Measurements from ENCODE around the gene MIEF1.

MIEF1 gene

DNA sequence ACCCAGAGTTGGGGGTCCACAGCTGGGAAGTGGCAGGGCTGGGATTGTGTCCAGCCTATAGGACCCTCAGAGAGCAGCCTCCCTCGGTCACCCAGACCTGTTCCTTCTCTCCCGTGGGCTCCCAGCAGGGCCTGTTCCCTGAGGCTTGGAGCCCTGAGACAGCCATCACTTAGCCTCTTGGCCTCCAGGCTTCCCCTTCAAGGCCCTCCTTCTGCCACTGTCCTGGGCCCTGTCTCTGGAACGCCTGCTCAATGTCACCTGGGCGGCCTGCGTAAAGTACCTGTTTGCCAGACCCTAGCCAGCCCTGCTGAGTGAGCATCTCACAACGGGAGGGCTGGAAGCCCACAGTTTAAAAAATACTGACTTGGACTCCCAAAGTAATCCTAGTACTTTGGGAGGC, 38.8 kb upstream of the MIEF1 start:
- Histone ChIP-seq H3K4me3 (ENCODE audit: low read length) (no peak overlapping the region), H3K23ac (ENCODE audit: low read length) (no peak overlapping the region), H3K4ac (ENCODE audit: low read depth, low read length) (no peak overlapping the region), H2BK120ac (ENCODE audit: low read depth, low read length) (no peak overlapping the region), H3K4me2 (ENCODE audit: low read length) (no peak overlapping the region), H3K36me3 (ENCODE audit: control insufficient read depth, insufficient read depth, low read length) (no peaks in the 10 kb centered on the region), H3K4me1 (ENCODE audit: control insufficient read depth, low read depth, low read length) (peaks cover 2% of the 10 kb centered on the region), H3K79me1 (ENCODE audit: low read length) (peaks cover 4% of the 10 kb centered on the region), H3K18ac (ENCODE audit: low read length) (no peak overlapping the region), H2AK5ac (ENCODE audit: low read length) (no peak overlapping the region), H4K5ac (ENCODE audit: low read length) (no peak overlapping the region), H3K27ac (ENCODE audit: low read depth, low read length) (no peak overlapping the region), H3K56ac (ENCODE audit: low read length) (no peak overlapping the region), H4K8ac (ENCODE audit: low read depth, low read length) (no peak overlapping the region), H3K79me2 (ENCODE audit: control insufficient read depth, insufficient read depth, low read length) (peaks cover 1% of the 10 kb centered on the region), H2BK5ac (ENCODE audit: low read length) (no peak overlapping the region), H3K27me3 (ENCODE audit: insufficient read depth, low read length, poor library complexity) (no peaks in the 10 kb centered on the region), H2BK15ac (replicated peaks; ENCODE audit: low read depth) (no peak overlapping the region), H3K9ac (ENCODE audit: low read length) (no peak overlapping the region)
- WGBS (ENCODE audit: extremely low coverage, insufficient coverage, low lambda C conversion rate) = no CpG with 5 or more reads among the region's 6 CpGs
- DNase-seq = no peak

DNA sequence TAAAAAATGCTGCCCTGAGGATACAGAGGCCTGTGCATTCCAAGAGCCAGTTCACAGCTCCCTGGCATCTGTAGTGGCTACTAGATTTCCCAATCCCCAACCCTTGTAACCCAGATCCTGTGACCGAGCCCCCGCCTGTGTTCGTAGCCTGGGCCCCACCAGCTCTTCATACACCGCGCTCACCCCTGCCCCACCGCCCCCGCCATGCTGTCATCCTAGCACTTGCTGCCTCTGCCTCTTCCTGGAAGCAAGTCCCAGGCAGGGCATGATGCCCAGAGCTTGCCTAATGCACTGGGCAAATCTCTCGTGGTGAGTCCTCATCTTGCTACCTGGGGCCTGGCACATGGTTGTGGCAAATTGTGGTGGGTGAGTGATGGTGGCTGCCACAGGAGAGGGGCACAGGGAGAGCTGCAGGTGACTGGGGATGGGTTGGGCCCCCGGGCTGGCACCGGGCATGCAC, 38.1 kb upstream of the MIEF1 start:
- H3K36me3 ChIP-seq (ENCODE audit: control insufficient read depth, insufficient read depth, low read length) = no peaks in the 10 kb centered on the region
- H3K23ac ChIP-seq (ENCODE audit: low read length) = no peak overlapping the region
- no peak overlapping the region for H3K56ac ChIP-seq (ENCODE audit: low read length)
- H2BK15ac ChIP-seq (replicated peaks; ENCODE audit: low read depth) = no peak overlapping the region
- no peaks in the 10 kb centered on the region for H3K79me2 ChIP-seq (ENCODE audit: control insufficient read depth, insufficient read depth, low read length)
- no peak overlapping the region for H3K9ac ChIP-seq (ENCODE audit: low read length)
- no peak overlapping the region for H3K18ac ChIP-seq (ENCODE audit: low read length)
- H3K79me1 ChIP-seq (ENCODE audit: low read length) = peaks cover 4% of the 10 kb centered on the region
- no peak overlapping the region for H2BK5ac ChIP-seq (ENCODE audit: low read length)
- H4K8ac ChIP-seq (ENCODE audit: low read depth, low read length) = no peak overlapping the region
- H3K27ac ChIP-seq (ENCODE audit: low read depth, low read length) = no peak overlapping the region
- no peak overlapping the region for H3K4me3 ChIP-seq (ENCODE audit: low read length)
- no peaks in the 10 kb centered on the region for H3K27me3 ChIP-seq (ENCODE audit: insufficient read depth, low read length, poor library complexity)
- no peak overlapping the region for H4K5ac ChIP-seq (ENCODE audit: low read length)
- H3K4ac ChIP-seq (ENCODE audit: low read depth, low read length) = no peak overlapping the region
- no CpG with 5 or more reads among the region's 10 CpGs for WGBS (ENCODE audit: extremely low coverage, insufficient coverage, low lambda C conversion rate)
- no peak overlapping the region for H3K4me2 ChIP-seq (ENCODE audit: low read length)
- H3K4me1 ChIP-seq (ENCODE audit: control insufficient read depth, low read depth, low read length) = no peaks in the 10 kb centered on the region
- no peak for DNase-seq
- H2AK5ac ChIP-seq (ENCODE audit: low read length) = no peak overlapping the region
- no peak overlapping the region for H2BK120ac ChIP-seq (ENCODE audit: low read depth, low read length)

DNA sequence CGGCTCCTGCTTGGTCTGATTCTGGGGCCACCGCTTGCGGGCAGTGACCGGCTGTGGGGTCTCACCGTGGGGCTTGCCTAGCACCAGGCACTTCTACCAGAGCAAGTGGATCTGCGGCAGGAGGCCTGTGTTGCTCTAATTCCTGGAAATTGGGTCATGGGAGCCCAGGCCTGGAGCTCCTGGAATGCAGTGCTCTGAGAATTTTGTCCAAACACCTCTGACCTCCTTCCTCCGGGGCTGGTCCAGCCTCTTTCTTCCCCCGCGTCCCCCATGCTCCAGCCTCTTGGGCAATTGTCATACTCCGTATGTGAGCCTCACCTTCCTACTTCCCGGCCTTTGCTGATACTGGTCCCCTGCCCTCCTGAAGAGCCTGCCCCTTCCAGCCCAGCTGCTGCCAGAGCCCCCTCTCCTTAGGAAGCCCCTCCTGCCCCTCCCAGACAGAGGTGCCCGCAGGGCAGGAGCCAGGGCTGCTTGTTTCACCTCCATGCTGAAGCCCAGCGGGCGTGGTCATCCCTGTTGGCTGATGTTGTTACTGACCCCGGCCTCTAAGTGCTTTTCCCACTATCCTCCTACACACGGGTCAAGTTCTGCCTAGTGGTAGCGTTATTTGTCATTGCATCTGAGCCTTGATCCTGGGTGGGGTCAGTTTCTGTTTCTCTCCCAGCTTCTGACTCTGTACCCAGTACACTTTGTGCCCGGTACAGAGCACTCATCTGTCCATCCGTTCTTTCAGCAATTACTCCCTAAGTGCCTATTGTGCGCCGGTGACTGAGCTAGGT, 35.7 kb upstream of the MIEF1 start:
- no peak overlapping the region for H3K27ac ChIP-seq (ENCODE audit: low read depth, low read length)
- no peak overlapping the region for H3K18ac ChIP-seq (ENCODE audit: low read length)
- H3K79me2 ChIP-seq (ENCODE audit: control insufficient read depth, insufficient read depth, low read length) = no peaks in the 10 kb centered on the region
- no peak for DNase-seq
- no peaks in the 10 kb centered on the region for H3K36me3 ChIP-seq (ENCODE audit: control insufficient read depth, insufficient read depth, low read length)
- H3K4ac ChIP-seq (ENCODE audit: low read depth, low read length) = no peak overlapping the region
- H3K23ac ChIP-seq (ENCODE audit: low read length) = no peak overlapping the region
- H4K5ac ChIP-seq (ENCODE audit: low read length) = no peak overlapping the region
- H2BK15ac ChIP-seq (replicated peaks; ENCODE audit: low read depth) = no peak overlapping the region
- H3K4me2 ChIP-seq (ENCODE audit: low read length) = no peak overlapping the region
- H4K8ac ChIP-seq (ENCODE audit: low read depth, low read length) = no peak overlapping the region
- no peak overlapping the region for H2BK120ac ChIP-seq (ENCODE audit: low read depth, low read length)
- no peak overlapping the region for H3K9ac ChIP-seq (ENCODE audit: low read length)
- no CpG with 5 or more reads among the region's 21 CpGs for WGBS (ENCODE audit: extremely low coverage, insufficient coverage, low lambda C conversion rate)
- H3K4me3 ChIP-seq (ENCODE audit: low read length) = no peak overlapping the region
- peaks cover 11% of the 10 kb centered on the region for H3K4me1 ChIP-seq (ENCODE audit: control insufficient read depth, low read depth, low read length)
- H3K27me3 ChIP-seq (ENCODE audit: insufficient read depth, low read length, poor library complexity) = no peaks in the 10 kb centered on the region
- no peak overlapping the region for H2AK5ac ChIP-seq (ENCODE audit: low read length)
- no peak overlapping the region for H2BK5ac ChIP-seq (ENCODE audit: low read length)
- H3K56ac ChIP-seq (ENCODE audit: low read length) = no peak overlapping the region
- H3K79me1 ChIP-seq (ENCODE audit: low read length) = peaks cover 4% of the 10 kb centered on the region

DNA sequence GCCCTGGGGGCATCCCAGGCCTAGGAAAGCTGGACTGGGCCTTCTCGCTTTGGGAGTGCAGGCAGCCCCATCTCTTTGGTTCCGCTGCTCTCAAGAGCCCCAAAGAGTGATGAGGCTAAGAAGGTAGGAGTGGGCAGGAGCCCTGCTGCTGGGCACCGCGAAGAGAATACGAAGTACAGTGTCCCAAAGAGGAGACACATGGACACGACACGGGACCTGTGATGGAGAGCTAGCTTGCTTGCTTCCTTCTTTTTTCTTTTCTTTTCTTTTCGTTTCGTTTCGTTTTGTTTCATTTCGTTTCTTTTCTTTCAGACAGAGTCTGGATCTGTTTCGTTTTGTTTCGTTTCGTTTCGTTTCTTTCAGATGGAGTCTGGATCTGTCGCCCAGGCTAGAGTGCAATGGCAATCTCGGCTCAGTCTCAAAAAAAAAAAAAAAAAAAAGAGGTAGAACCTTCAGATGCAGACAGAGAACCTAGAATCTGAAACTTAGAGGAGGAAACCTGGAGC, 34.6 kb upstream of the MIEF1 start:
- Histone ChIP-seq H3K79me1 (ENCODE audit: low read length) (peaks cover 4% of the 10 kb centered on the region), H3K4me1 (ENCODE audit: control insufficient read depth, low read depth, low read length) (peaks cover 19% of the 10 kb centered on the region), H3K9ac (ENCODE audit: low read length) (no peak overlapping the region), H3K4me3 (ENCODE audit: low read length) (no peak overlapping the region), H3K27ac (ENCODE audit: low read depth, low read length) (no peak overlapping the region), H2BK5ac (ENCODE audit: low read length) (no peak overlapping the region), H3K79me2 (ENCODE audit: control insufficient read depth, insufficient read depth, low read length) (no peaks in the 10 kb centered on the region), H3K23ac (ENCODE audit: low read length) (peak overlapping the region; percentile 6), H4K5ac (ENCODE audit: low read length) (no peak overlapping the region), H3K18ac (ENCODE audit: low read length) (no peak overlapping the region), H2BK120ac (ENCODE audit: low read depth, low read length) (no peak overlapping the region), H4K8ac (ENCODE audit: low read depth, low read length) (no peak overlapping the region), H3K4me2 (ENCODE audit: low read length) (no peak overlapping the region), H3K36me3 (ENCODE audit: control insufficient read depth, insufficient read depth, low read length) (no peaks in the 10 kb centered on the region), H2BK15ac (replicated peaks; ENCODE audit: low read depth) (no peak overlapping the region), H2AK5ac (ENCODE audit: low read length) (no peak overlapping the region), H3K4ac (ENCODE audit: low read depth, low read length) (no peak overlapping the region), H3K56ac (ENCODE audit: low read length) (no peak overlapping the region), H3K27me3 (ENCODE audit: insufficient read depth, low read length, poor library complexity) (no peaks in the 10 kb centered on the region)
- no peak for DNase-seq
- no CpG with 5 or more reads among the region's 17 CpGs for WGBS (ENCODE audit: extremely low coverage, insufficient coverage, low lambda C conversion rate)

DNA sequence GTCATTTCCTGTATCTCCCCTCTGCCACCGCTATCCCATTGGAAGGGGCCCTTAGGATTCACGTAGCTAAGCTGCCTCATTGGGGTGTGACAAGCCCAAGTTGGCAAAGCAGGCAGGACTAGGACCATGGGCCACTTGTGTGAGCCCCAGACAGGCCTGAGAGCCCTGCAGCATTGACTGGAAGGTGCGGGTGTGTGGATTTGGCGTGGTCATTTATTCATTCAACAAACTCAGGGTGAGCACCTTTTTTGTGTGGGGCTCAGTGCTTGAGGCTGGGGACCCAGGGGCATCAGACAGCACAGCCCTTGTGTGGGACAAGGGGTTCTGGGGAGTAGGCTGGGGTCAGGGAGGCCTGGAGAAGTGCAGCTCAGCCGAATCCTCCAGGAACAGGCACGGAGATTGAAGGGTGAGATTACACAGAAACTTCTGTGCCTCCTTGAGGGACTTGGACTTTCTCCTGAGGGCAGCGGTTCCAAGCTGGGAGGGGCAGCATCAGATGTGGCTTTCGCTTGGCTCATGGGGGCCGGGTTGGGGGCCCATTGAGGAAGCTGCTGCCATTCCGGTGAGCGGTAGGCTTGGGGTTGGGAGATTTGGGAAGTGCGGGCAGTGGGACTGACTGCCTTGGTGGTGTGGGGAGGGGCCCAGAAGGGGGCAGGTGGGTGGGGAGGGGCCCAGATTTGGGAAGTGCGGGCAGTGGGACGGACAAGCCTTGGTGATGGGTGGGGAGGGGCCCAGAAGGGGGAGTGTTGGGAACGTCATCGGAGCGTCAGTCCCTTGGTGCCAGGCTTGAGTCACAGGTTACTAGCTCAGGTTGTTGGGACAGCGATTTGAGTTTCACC, 33.4 kb upstream of the MIEF1 start:
- Histone ChIP-seq H2BK15ac (replicated peaks; ENCODE audit: low read depth) (no peak overlapping the region), H3K4me1 (ENCODE audit: control insufficient read depth, low read depth, low read length) (peaks cover 25% of the 10 kb centered on the region), H3K23ac (ENCODE audit: low read length) (no peak overlapping the region), H3K4ac (ENCODE audit: low read depth, low read length) (no peak overlapping the region), H3K9ac (ENCODE audit: low read length) (no peak overlapping the region), H3K4me3 (ENCODE audit: low read length) (no peak overlapping the region), H3K79me1 (ENCODE audit: low read length) (peaks cover 2% of the 10 kb centered on the region), H3K18ac (ENCODE audit: low read length) (no peak overlapping the region), H3K27ac (ENCODE audit: low read depth, low read length) (no peak overlapping the region), H3K56ac (ENCODE audit: low read length) (no peak overlapping the region), H2BK120ac (ENCODE audit: low read depth, low read length) (no peak overlapping the region), H2BK5ac (ENCODE audit: low read length) (no peak overlapping the region), H3K36me3 (ENCODE audit: control insufficient read depth, insufficient read depth, low read length) (no peaks in the 10 kb centered on the region), H4K5ac (ENCODE audit: low read length) (no peak overlapping the region), H2AK5ac (ENCODE audit: low read length) (no peak overlapping the region), H3K79me2 (ENCODE audit: control insufficient read depth, insufficient read depth, low read length) (no peaks in the 10 kb centered on the region), H4K8ac (ENCODE audit: low read depth, low read length) (no peak overlapping the region), H3K27me3 (ENCODE audit: insufficient read depth, low read length, poor library complexity) (no peaks in the 10 kb centered on the region), H3K4me2 (ENCODE audit: low read length) (no peak overlapping the region)
- DNase-seq = no peak
- WGBS (ENCODE audit: extremely low coverage, insufficient coverage, low lambda C conversion rate) = no CpG with 5 or more reads among the region's 18 CpGs

Measured in mesendoderm (in vitro differentiated cells).